Measurements from ENCODE around the gene CDR2.

- no peak for TF ChIP-seq CTCF (IDR thresholded peaks at IDR 0.05)
- TF ChIP-seq POLR2A (IDR thresholded peaks at IDR 0.05): no peak
Measured at GRCh38 chr16:22323173-22323958, 51.1 kb downstream of the CDR2 start.

Measured in esophagus squamous epithelium (tissue), 4 donors.